ENCODE measurements around the gene GBE1.

DNA sequence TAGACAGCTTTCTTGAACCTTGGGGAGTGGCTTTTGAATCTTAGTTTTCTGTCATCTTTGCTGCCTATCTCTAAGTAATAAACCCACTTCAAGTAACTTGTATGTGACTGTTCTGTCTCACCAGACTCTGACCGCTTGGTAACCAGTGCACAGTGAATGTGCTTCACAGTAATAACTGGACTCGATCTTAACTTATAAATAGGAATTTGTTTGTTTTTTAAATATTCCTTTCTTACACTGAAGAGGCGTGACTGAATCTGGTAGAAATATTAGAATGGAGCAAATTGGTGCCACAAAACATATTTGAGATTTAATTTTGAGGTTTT is 318.0 kb downstream of the GBE1 start:
- TF ChIP-seq, protein P1, sequence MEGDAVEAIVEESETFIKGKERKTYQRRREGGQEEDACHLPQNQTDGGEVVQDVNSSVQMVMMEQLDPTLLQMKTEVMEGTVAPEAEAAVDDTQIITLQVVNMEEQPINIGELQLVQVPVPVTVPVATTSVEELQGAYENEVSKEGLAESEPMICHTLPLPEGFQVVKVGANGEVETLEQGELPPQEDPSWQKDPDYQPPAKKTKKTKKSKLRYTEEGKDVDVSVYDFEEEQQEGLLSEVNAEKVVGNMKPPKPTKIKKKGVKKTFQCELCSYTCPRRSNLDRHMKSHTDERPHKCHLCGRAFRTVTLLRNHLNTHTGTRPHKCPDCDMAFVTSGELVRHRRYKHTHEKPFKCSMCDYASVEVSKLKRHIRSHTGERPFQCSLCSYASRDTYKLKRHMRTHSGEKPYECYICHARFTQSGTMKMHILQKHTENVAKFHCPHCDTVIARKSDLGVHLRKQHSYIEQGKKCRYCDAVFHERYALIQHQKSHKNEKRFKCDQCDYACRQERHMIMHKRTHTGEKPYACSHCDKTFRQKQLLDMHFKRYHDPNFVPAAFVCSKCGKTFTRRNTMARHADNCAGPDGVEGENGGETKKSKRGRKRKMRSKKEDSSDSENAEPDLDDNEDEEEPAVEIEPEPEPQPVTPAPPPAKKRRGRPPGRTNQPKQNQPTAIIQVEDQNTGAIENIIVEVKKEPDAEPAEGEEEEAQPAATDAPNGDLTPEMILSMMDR (IDR thresholded peaks at IDR 0.05): no peak
- no peak for TF ChIP-seq POLR2A (IDR thresholded peaks at IDR 0.05)
